Mesothelial cell of epicardium (in vitro differentiated cells): ENCODE results near the gene CEP192. TPM values are rescaled to one million over a fixed set of nuclear protein-coding genes. Genes with fewer than 3 reads are reported as not detected.

ENCODE experiments used
- DNase-seq, 2 experiments: peaks; one replicate each; pipeline ENCODE4 v3.0.0; 2021; ENCODE audit warnings: low spot score in 2 of 2; ENCODE audit not compliant: unreplicated experiment in 2 of 2
- H3K27ac Mint-ChIP-seq: 2 replicates; pipeline ENCODE4 v1.8.0; 2021; ENCODE audit warnings: mixed read lengths
- H3K27me3 Mint-ChIP-seq: 2 replicates; pipeline ENCODE4 v1.8.0; 2021; ENCODE audit warnings: low read depth, mixed read lengths
- H3K36me3 Mint-ChIP-seq: 2 replicates; pipeline ENCODE4 v1.8.0; 2021; ENCODE audit warnings: mixed read lengths
- H3K4me1 Mint-ChIP-seq: 2 replicates; pipeline ENCODE4 v1.8.0; 2021; ENCODE audit warnings: mixed read lengths
- H3K4me3 Mint-ChIP-seq: 2 replicates; pipeline ENCODE4 v1.8.0; 2021; ENCODE audit warnings: mild to moderate bottlenecking, moderate library complexity, mixed read lengths
- H3K9me3 Mint-ChIP-seq: 2 replicates; pipeline ENCODE4 v1.8.0; 2021; ENCODE audit warnings: mixed read lengths
- total RNA-seq: library from RNA; stranded (reverse); gene quantifications from 3 replicates; pipeline ENCODE4 v1.2.1, GENCODE V29; 2021
- TF ChIP-seq, protein P1 (sequence below): fragments of 200-600 bp; sonication (generic); IDR thresholded peaks from one replicate; pipeline ENCODE4 v1.5.0; 2021; ENCODE audit warnings: antibody characterized with exemption; ENCODE audit not compliant: unreplicated experiment

CEP192 gene, protein sequence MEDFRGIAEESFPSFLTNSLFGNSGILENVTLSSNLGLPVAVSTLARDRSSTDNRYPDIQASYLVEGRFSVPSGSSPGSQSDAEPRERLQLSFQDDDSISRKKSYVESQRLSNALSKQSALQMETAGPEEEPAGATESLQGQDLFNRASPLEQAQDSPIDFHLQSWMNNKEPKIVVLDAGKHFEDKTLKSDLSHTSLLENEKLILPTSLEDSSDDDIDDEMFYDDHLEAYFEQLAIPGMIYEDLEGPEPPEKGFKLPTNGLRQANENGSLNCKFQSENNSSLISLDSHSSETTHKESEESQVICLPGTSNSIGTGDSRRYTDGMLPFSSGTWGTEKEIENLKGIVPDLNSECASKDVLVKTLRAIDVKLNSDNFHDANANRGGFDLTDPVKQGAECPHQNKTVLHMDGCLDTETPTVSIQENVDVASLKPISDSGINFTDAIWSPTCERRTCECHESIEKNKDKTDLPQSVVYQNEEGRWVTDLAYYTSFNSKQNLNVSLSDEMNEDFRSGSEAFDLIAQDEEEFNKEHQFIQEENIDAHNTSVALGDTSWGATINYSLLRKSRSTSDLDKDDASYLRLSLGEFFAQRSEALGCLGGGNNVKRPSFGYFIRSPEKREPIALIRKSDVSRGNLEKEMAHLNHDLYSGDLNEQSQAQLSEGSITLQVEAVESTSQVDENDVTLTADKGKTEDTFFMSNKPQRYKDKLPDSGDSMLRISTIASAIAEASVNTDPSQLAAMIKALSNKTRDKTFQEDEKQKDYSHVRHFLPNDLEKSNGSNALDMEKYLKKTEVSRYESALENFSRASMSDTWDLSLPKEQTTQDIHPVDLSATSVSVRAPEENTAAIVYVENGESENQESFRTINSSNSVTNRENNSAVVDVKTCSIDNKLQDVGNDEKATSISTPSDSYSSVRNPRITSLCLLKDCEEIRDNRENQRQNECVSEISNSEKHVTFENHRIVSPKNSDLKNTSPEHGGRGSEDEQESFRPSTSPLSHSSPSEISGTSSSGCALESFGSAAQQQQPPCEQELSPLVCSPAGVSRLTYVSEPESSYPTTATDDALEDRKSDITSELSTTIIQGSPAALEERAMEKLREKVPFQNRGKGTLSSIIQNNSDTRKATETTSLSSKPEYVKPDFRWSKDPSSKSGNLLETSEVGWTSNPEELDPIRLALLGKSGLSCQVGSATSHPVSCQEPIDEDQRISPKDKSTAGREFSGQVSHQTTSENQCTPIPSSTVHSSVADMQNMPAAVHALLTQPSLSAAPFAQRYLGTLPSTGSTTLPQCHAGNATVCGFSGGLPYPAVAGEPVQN (N-terminal part only)
- 32.7 to 36.5 TPM (median 34.6 TPM) in 3 replicates for total RNA-seq

DNA sequence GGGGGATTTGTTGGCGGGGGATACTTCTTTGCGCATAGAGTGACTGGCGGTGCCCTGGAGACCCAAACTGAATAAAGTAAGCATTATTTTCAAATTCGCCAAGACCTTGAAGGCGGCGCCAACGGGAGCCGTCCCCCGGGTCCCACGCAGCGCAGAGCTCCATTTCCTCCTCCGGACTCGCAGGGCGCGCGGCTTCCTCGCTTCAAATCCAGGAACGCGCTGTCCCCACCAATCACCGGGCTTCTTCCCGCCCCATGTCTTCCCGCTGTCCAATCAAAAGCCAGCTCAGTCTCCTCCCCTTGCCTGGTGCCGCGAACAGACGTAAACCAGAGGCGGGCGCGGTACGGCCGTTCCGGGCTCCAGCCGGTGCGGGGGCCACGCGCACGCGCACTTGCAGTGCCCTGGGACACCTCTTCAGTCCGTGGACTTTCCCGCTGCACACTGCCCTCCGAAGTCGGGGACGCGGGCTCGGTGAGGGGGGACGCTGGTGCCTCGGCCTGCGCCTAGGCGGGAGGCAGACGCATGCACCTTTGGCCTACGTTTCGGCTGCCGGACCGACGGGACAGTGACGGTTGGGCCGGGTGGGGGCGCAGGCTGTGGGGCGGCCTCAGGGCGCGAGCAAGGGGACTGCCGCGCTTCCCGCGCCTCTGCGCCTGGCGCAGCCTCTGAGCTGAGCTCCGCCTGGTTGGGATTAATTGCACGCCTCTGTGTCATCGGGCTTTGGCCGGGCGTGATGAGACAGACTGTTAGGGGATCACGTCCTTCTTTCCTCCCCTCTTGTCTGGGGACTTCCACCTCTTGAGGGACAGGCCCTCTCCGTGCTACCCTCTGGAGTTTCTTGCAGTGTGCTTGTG lies at the start of gene CEP192:
Gene CEP192, plus strand, starts transcription at position 396 of the 854 bp plus-strand sequence. CDS start 8,063 bp downstream, outside the sequence.
- DNase-seq: peak; percentile 95 to 97
- H3K9me3 Mint-ChIP-seq: no peaks in the 10 kb centered on the region
- H3K4me1 Mint-ChIP-seq: peaks cover 22% of the 10 kb centered on the region
- peak within 1 kb of the TSS; percentile 90 for H3K4me3 Mint-ChIP-seq
- TF ChIP-seq, protein P1, sequence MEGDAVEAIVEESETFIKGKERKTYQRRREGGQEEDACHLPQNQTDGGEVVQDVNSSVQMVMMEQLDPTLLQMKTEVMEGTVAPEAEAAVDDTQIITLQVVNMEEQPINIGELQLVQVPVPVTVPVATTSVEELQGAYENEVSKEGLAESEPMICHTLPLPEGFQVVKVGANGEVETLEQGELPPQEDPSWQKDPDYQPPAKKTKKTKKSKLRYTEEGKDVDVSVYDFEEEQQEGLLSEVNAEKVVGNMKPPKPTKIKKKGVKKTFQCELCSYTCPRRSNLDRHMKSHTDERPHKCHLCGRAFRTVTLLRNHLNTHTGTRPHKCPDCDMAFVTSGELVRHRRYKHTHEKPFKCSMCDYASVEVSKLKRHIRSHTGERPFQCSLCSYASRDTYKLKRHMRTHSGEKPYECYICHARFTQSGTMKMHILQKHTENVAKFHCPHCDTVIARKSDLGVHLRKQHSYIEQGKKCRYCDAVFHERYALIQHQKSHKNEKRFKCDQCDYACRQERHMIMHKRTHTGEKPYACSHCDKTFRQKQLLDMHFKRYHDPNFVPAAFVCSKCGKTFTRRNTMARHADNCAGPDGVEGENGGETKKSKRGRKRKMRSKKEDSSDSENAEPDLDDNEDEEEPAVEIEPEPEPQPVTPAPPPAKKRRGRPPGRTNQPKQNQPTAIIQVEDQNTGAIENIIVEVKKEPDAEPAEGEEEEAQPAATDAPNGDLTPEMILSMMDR: no peak
- H3K36me3 Mint-ChIP-seq: no peaks in the 10 kb centered on the region
- no peaks in the 10 kb centered on the region for H3K27me3 Mint-ChIP-seq
- peak within 1 kb of the TSS; percentile 97 for H3K27ac Mint-ChIP-seq

DNA sequence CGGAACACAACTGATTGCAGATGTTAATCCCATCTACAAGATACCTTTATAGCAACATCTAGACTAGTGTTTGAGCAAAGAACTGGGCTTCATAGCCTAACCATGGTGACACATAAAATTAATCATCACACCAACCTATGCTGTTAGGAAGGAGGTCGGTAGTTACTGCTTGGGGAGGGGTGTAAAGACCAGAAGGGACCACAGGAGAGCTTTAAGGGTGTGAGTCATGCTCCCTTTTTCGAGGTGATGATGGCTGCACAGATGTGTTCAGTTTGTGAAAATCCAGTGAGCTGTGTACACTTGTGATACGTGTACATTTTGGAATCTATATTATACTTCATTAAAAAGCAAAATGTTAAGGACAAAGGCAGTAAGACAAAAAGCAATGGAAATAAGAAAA lies 47.9 kb upstream of the CEP192 start:
- H3K9me3 Mint-ChIP-seq: no peaks in the 10 kb centered on the region
- TF ChIP-seq, protein P1: no peak
- H3K27me3 Mint-ChIP-seq: no peaks in the 10 kb centered on the region
- DNase-seq: no peak
- H3K4me1 Mint-ChIP-seq: peaks cover 22% of the 10 kb centered on the region
- H3K27ac Mint-ChIP-seq: no peak overlapping the region
- no peaks in the 10 kb centered on the region for H3K36me3 Mint-ChIP-seq
- H3K4me3 Mint-ChIP-seq: no peak overlapping the region

DNA sequence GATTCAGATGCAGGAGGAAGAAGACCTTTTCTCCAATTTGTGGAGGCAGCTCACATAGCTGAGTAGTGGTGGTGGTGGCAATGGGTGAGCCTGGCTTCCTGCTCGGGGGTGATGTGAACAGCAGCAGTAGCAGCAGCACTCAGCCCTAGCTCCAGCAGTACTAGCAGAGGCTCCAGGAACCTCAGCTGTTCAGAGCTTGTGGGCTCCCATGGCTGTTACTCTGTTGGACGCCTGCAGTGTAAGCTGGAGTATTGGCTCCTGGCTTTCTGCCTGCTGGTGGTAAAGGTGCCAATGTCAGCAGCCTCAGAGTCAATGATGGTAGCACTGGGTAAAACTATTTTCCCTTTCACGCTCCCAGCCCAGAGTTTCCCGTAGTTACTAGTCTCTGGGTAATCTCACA lies 46.5 kb upstream of the CEP192 start:
- H3K27ac Mint-ChIP-seq: no peak overlapping the region
- H3K4me1 Mint-ChIP-seq: peaks cover 23% of the 10 kb centered on the region
- no peak for DNase-seq

DNA sequence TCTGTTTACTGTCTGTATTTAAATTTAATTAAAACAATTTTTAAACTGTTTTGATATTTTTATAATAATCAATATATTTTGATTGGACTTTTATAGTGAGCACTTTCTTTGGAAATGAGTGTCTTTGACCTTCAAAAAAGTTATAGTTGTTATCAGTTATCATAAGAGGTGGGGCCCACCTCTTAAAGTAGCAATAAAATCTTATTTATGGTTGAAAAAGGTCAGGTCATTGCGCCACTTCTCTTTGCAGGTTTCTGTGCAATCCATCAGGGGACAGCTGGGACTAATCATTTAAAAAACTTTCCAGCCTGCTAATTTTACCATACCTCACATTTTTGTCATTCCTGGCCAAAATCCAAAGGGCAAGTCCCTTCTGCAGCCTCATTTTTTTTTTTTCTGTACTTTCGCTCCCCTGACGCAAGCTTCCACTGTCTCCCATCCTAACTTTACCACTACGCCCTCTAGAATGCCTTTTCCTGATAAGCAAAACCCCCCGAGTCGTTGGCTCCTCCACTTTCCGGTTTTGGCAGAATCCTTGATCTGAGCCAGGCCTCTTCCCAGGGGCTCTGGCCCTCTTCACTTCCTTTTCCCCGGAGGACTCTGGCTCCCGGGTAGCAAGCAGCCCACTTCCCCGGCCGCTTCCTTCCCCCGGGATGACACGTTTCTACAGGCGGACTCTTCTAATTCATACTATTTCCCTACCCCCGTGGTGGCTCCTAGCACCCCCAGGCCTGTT lies 44.4 kb upstream of the CEP192 start:
- Mint-ChIP-seq H3K9me3 (no peaks in the 10 kb centered on the region), H3K4me1 (peaks cover 28% of the 10 kb centered on the region), H3K27me3 (no peaks in the 10 kb centered on the region), H3K36me3 (no peaks in the 10 kb centered on the region), H3K27ac (peak overlapping the region; percentile 99), H3K4me3 (peak overlapping the region; percentile 85)
- peak in 1 of 2 experiments; percentile 24 for DNase-seq
- TF ChIP-seq, protein P1: no peak

More for the DNA sequence above, 46.5 kb upstream of the CEP192 start:
- TF ChIP-seq, protein P1: no peak
- Mint-ChIP-seq H3K4me3 (no peak overlapping the region), H3K36me3 (no peaks in the 10 kb centered on the region), H3K9me3 (no peaks in the 10 kb centered on the region), H3K27me3 (no peaks in the 10 kb centered on the region)
